ENCODE data around the gene VMAC. TPM values are rescaled to one million over a fixed set of nuclear protein-coding genes. Genes with fewer than 3 reads are reported as not detected.

VMAC gene
- total RNA-seq, 1 experiment from 2014 or later = 8.9 TPM

DNA sequence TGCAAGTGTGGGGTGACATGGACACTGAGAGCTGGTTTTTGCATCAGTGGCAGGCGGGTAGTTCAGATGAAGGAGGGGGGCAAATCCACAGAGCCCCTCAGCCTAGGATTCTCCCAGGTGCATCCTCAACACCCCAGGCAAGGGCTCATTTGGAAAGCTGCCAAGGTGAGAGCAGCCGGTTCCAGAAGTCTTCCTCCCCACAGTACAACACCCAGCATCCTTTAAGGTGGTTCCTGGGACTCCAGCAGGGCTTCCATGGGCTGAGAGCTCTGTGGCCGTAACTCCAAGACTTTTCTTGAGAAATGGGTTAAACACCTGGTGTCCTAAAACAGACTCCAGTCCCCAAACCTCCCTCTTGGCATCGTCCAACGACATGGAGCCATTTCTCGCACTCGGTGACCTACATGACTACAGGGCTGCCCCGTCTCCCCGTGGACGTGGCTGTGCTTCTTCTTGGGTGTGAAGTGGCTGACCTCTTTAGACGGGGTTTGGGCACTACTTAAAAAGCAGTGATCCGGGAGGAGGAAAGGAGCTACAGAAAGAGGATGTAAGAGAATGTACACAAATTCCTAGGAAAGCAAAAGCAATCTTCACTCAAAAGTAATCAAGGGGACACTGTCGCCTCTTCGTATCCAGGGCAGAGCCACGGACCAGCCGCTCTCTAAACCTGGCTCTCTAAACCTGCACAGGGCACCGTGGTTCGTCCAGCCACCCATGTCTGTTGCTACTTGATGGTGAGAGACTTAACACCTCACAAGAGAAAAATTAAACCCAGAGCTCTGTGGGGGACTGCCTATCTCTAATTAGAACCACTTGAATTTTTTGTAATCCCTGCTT, 47.7 kb downstream of the VMAC start:
- Histone ChIP-seq H4K20me1 (ENCODE audit: insufficient read depth, low read depth, low read length) (peaks cover 53% of the 10 kb centered on the region), H3K9me2 (replicated peaks; ENCODE audit: insufficient read depth, low read length) (no peaks in the 10 kb centered on the region), H3K27ac (ENCODE audit: low read length) (peak overlapping the region; percentile 61; the same call in 1 of the 2 replicates), H3K9me3 (ENCODE audit: low read length) (no peaks in the 10 kb centered on the region), H3K9ac (ENCODE audit: low read length) (peak overlapping the region; percentile 27), H3K27me3 (ENCODE audit: low read length) (no peaks in the 10 kb centered on the region), H3K79me2 (ENCODE audit: low read length) (peaks cover 99% of the 10 kb centered on the region), H3K36me3 (ENCODE audit: insufficient read depth, low read length) (peaks cover 12% of the 10 kb centered on the region), H3K4me2 (ENCODE audit: low read depth, low read length, poor library complexity, severe bottlenecking) (peak overlapping the region; percentile 29), H3K4me1 (ENCODE audit: low read length) (peaks cover 83% of the 10 kb centered on the region), H3K4me3 (ENCODE audit: low read length) (no peak overlapping the region), H2AFZ (ENCODE audit: low read length) (no peak overlapping the region)
- no peak for DNase-seq

- no peaks in the 10 kb centered on the region for H3K9me2 ChIP-seq (replicated peaks; ENCODE audit: insufficient read depth, low read length)
- no peak for DNase-seq
- peak overlapping the region; percentile 61; the same call in 1 of the 2 replicates for H3K27ac ChIP-seq (ENCODE audit: low read length)
- no peaks in the 10 kb centered on the region for H3K9me3 ChIP-seq (ENCODE audit: low read length)
- H3K4me2 ChIP-seq (ENCODE audit: low read depth, low read length, poor library complexity, severe bottlenecking) = peak overlapping the region; percentile 29
- peaks cover 85% of the 10 kb centered on the region for H3K4me1 ChIP-seq (ENCODE audit: low read length)
- no peak overlapping the region for H2AFZ ChIP-seq (ENCODE audit: low read length)
- no peak overlapping the region for H3K9ac ChIP-seq (ENCODE audit: low read length)
- H3K79me2 ChIP-seq (ENCODE audit: low read length) = peaks cover 99% of the 10 kb centered on the region
- no peak overlapping the region for H3K4me3 ChIP-seq (ENCODE audit: low read length)
- peaks cover 53% of the 10 kb centered on the region for H4K20me1 ChIP-seq (ENCODE audit: insufficient read depth, low read depth, low read length)
- peaks cover 12% of the 10 kb centered on the region for H3K36me3 ChIP-seq (ENCODE audit: insufficient read depth, low read length)
- no peaks in the 10 kb centered on the region for H3K27me3 ChIP-seq (ENCODE audit: low read length)
Observed at GRCh38 chr19:5953030-5953589, 48.4 kb downstream of the VMAC start.

GRCh38 chr19:5953680-5954213, 49.1 kb downstream of the VMAC start:
- H3K4me3 ChIP-seq (ENCODE audit: low read length) = no peak overlapping the region
- peaks cover 99% of the 10 kb centered on the region for H3K79me2 ChIP-seq (ENCODE audit: low read length)
- H3K27ac ChIP-seq (ENCODE audit: low read length) = peak overlapping the region; percentile 61; the same call in 1 of the 2 replicates
- no peak overlapping the region for H2AFZ ChIP-seq (ENCODE audit: low read length)
- peaks cover 12% of the 10 kb centered on the region for H3K36me3 ChIP-seq (ENCODE audit: insufficient read depth, low read length)
- peaks cover 85% of the 10 kb centered on the region for H3K4me1 ChIP-seq (ENCODE audit: low read length)
- H3K9ac ChIP-seq (ENCODE audit: low read length) = no peak overlapping the region
- peak overlapping the region; percentile 29 for H3K4me2 ChIP-seq (ENCODE audit: low read depth, low read length, poor library complexity, severe bottlenecking)
- no peaks in the 10 kb centered on the region for H3K27me3 ChIP-seq (ENCODE audit: low read length)
- DNase-seq = no peak
- peaks cover 60% of the 10 kb centered on the region for H4K20me1 ChIP-seq (ENCODE audit: insufficient read depth, low read depth, low read length)
- no peaks in the 10 kb centered on the region for H3K9me2 ChIP-seq (replicated peaks; ENCODE audit: insufficient read depth, low read length)
- no peaks in the 10 kb centered on the region for H3K9me3 ChIP-seq (ENCODE audit: low read length)

- Histone ChIP-seq H3K9ac (ENCODE audit: low read length) (no peak overlapping the region), H3K79me2 (ENCODE audit: low read length) (peaks cover 99% of the 10 kb centered on the region), H3K9me2 (replicated peaks; ENCODE audit: insufficient read depth, low read length) (no peaks in the 10 kb centered on the region), H2AFZ (ENCODE audit: low read length) (no peak overlapping the region), H3K9me3 (ENCODE audit: low read length) (no peaks in the 10 kb centered on the region), H3K27me3 (ENCODE audit: low read length) (no peaks in the 10 kb centered on the region), H4K20me1 (ENCODE audit: insufficient read depth, low read depth, low read length) (peaks cover 60% of the 10 kb centered on the region), H3K4me2 (ENCODE audit: low read depth, low read length, poor library complexity, severe bottlenecking) (no peak overlapping the region), H3K4me3 (ENCODE audit: low read length) (no peak overlapping the region), H3K27ac (ENCODE audit: low read length) (no peak overlapping the region), H3K4me1 (ENCODE audit: low read length) (peaks cover 81% of the 10 kb centered on the region), H3K36me3 (ENCODE audit: insufficient read depth, low read length) (peaks cover 12% of the 10 kb centered on the region)
- no peak for DNase-seq
Observed at GRCh38 chr19:5954293-5954692, 49.6 kb downstream of the VMAC start.

GRCh38 chr19:5955636-5955935, 50.9 kb downstream of the VMAC start:
- H3K4me1 ChIP-seq (ENCODE audit: low read length) = peaks cover 68% of the 10 kb centered on the region
- no peak overlapping the region for H3K9ac ChIP-seq (ENCODE audit: low read length)
- H2AFZ ChIP-seq (ENCODE audit: low read length) = no peak overlapping the region
- peaks cover 60% of the 10 kb centered on the region for H4K20me1 ChIP-seq (ENCODE audit: insufficient read depth, low read depth, low read length)
- no peak overlapping the region for H3K4me3 ChIP-seq (ENCODE audit: low read length)
- no peak for DNase-seq
- peaks cover 6% of the 10 kb centered on the region; the same call in 1 of the 2 replicates for H3K36me3 ChIP-seq (ENCODE audit: insufficient read depth, low read length)
- peak overlapping the region; percentile 13 for H3K4me2 ChIP-seq (ENCODE audit: low read depth, low read length, poor library complexity, severe bottlenecking)
- H3K79me2 ChIP-seq (ENCODE audit: low read length) = peaks cover 99% of the 10 kb centered on the region
- no peaks in the 10 kb centered on the region for H3K27me3 ChIP-seq (ENCODE audit: low read length)
- no peaks in the 10 kb centered on the region for H3K9me3 ChIP-seq (ENCODE audit: low read length)
- no peak overlapping the region for H3K27ac ChIP-seq (ENCODE audit: low read length)
- H3K9me2 ChIP-seq (replicated peaks; ENCODE audit: insufficient read depth, low read length) = no peaks in the 10 kb centered on the region

GRCh38 chr19:5956323-5956722, 51.7 kb downstream of the VMAC start:
- H3K27me3 ChIP-seq (ENCODE audit: low read length) = no peaks in the 10 kb centered on the region
- no peak overlapping the region for H3K9ac ChIP-seq (ENCODE audit: low read length)
- H3K4me2 ChIP-seq (ENCODE audit: low read depth, low read length, poor library complexity, severe bottlenecking) = no peak overlapping the region
- H2AFZ ChIP-seq (ENCODE audit: low read length) = no peak overlapping the region
- no peak for DNase-seq
- H3K79me2 ChIP-seq (ENCODE audit: low read length) = peaks cover 97% of the 10 kb centered on the region
- H4K20me1 ChIP-seq (ENCODE audit: insufficient read depth, low read depth, low read length) = peaks cover 56% of the 10 kb centered on the region
- no peaks in the 10 kb centered on the region for H3K9me2 ChIP-seq (replicated peaks; ENCODE audit: insufficient read depth, low read length)
- peaks cover 61% of the 10 kb centered on the region for H3K4me1 ChIP-seq (ENCODE audit: low read length)
- H3K4me3 ChIP-seq (ENCODE audit: low read length) = no peak overlapping the region
- no peaks in the 10 kb centered on the region for H3K9me3 ChIP-seq (ENCODE audit: low read length)
- H3K36me3 ChIP-seq (ENCODE audit: insufficient read depth, low read length) = no peaks in the 10 kb centered on the region
- H3K27ac ChIP-seq (ENCODE audit: low read length) = no peak overlapping the region

DNA sequence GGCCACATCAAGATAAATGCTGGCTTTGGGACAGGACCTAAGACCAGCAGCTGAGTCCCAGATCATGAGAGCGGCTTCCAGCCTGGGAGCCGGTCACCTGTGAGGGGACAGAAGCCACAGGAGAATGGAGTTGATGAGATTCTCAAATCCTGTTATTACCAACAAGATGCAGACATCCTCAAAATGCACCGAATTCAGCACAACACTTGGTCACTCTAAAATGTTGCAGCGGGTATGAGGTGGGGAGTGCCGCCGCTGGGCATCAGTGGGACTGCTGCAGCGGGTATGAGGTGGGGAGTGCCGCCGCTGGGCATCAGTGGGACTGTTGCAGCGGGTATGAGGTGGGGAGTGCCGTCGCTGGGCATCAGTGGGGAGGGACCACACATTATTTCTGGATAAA, 52.1 kb downstream of the VMAC start:
- H3K4me2 ChIP-seq (ENCODE audit: low read depth, low read length, poor library complexity, severe bottlenecking) = no peak overlapping the region
- H3K4me1 ChIP-seq (ENCODE audit: low read length) = peaks cover 57% of the 10 kb centered on the region
- no peaks in the 10 kb centered on the region for H3K9me3 ChIP-seq (ENCODE audit: low read length)
- peaks cover 59% of the 10 kb centered on the region for H4K20me1 ChIP-seq (ENCODE audit: insufficient read depth, low read depth, low read length)
- H3K27me3 ChIP-seq (ENCODE audit: low read length) = no peaks in the 10 kb centered on the region
- H3K79me2 ChIP-seq (ENCODE audit: low read length) = peaks cover 97% of the 10 kb centered on the region
- no peaks in the 10 kb centered on the region for H3K9me2 ChIP-seq (replicated peaks; ENCODE audit: insufficient read depth, low read length)
- H3K27ac ChIP-seq (ENCODE audit: low read length) = no peak overlapping the region
- H3K36me3 ChIP-seq (ENCODE audit: insufficient read depth, low read length) = no peaks in the 10 kb centered on the region
- H2AFZ ChIP-seq (ENCODE audit: low read length) = no peak overlapping the region
- no peak for DNase-seq
- H3K4me3 ChIP-seq (ENCODE audit: low read length) = no peak overlapping the region
- H3K9ac ChIP-seq (ENCODE audit: low read length) = no peak overlapping the region

- H3K9ac ChIP-seq (ENCODE audit: low read length) = no peak overlapping the region
- H3K4me1 ChIP-seq (ENCODE audit: low read length) = peaks cover 53% of the 10 kb centered on the region
- H4K20me1 ChIP-seq (ENCODE audit: insufficient read depth, low read depth, low read length) = peaks cover 63% of the 10 kb centered on the region
Observed at GRCh38 chr19:5957170-5957569, 52.5 kb downstream of the VMAC start.

More at GRCh38 chr19:5957170-5957569, 52.5 kb downstream of the VMAC start:
- H3K27me3 ChIP-seq (ENCODE audit: low read length) = no peaks in the 10 kb centered on the region
- no peak overlapping the region for H3K27ac ChIP-seq (ENCODE audit: low read length)
- H3K9me2 ChIP-seq (replicated peaks; ENCODE audit: insufficient read depth, low read length) = no peaks in the 10 kb centered on the region
- H3K79me2 ChIP-seq (ENCODE audit: low read length) = peaks cover 97% of the 10 kb centered on the region
- H3K4me3 ChIP-seq (ENCODE audit: low read length) = no peak overlapping the region
- no peaks in the 10 kb centered on the region for H3K9me3 ChIP-seq (ENCODE audit: low read length)
- DNase-seq = no peak
- no peak overlapping the region for H2AFZ ChIP-seq (ENCODE audit: low read length)
- H3K36me3 ChIP-seq (ENCODE audit: insufficient read depth, low read length) = no peaks in the 10 kb centered on the region
- no peak overlapping the region for H3K4me2 ChIP-seq (ENCODE audit: low read depth, low read length, poor library complexity, severe bottlenecking)
